Spleen (tissue), 7 donors: ENCODE measurements around the gene PMP22.

Source experiments
- CTCF ChIP-seq, 11 experiments: fragments of 200-600 bp in 7 of 11; fragments of 450-650 bp in 4 of 11; sonication (generic) in 4 of 11; IDR thresholded peaks in 8 of 11; conservative IDR thresholded peaks in 3 of 11; 1 replicate in 7 of 11; 2 replicates in 4 of 11; pipeline versions ENCODE4 v1.4.0 to v1.8.0; 2016 to 2021; ENCODE audit warnings: antibody characterized with exemption in 11 of 11, inconsistent platforms in 4 of 11, mild to moderate bottlenecking in 1 of 11
- POLR2A ChIP-seq, 3 donors: fragments of 450-650 bp; IDR thresholded peaks; one replicate each; pipeline ENCODE4 v1.5.1; 2017; ENCODE audit warnings: antibody characterized with exemption in 3 of 3, mild to moderate bottlenecking in 1 of 3
- POLR2AphosphoS5 ChIP-seq, 3 donors: sonication (generic); formaldehyde crosslinking; IDR thresholded peaks; one replicate each; pipeline ENCODE4 v1.5.1; 2017; ENCODE audit warnings: antibody characterized with exemption in 3 of 3
- donor health status: DM: no; HTN: no; CAD: no; lungs with moderate emphysema.
- donor health status: DM: no; HTN: no; CAD: no.
- donor health status: DM: no; HTN: no; CAD: no.

- TF ChIP-seq CTCF (IDR thresholded peaks at IDR 0.05 in 8 of 11, conservative IDR thresholded peaks at IDR 0.05 in 3 of 11) (no peak), POLR2AphosphoS5 (IDR thresholded peaks at IDR 0.05) (no peak), POLR2A (IDR thresholded peaks at IDR 0.05) (no peak)
Observed at GRCh38 chr17:15298176-15298575, 33.0 kb upstream of the PMP22 start.
